ENCODE measurements around the gene PTBP1.
"Not testable (repeated sequence)": the region's sequence is repeated elsewhere in the genome, so short reads cannot be mapped to it uniquely, and the experiment has no call there.

PTBP1 gene

GRCh38 chr19:843836-844545 lies 46.7 kb downstream of the PTBP1 start:
- ChIA-PET POLR2A (no interaction called here), CTCF (no interaction called here)
- no peak for TF ChIP-seq CTCF (IDR thresholded peaks at IDR 0.05; ENCODE audit: insufficient read depth, low read length, missing control alignments)
- no peak overlapping the region for H3K4me3 ChIP-seq (ENCODE audit: low read depth, low read length)
- no peak for DNase-seq (ENCODE audit: low read depth, low spot score)

GRCh38 chr19:844546-844971 lies 47.3 kb downstream of the PTBP1 start:
- no peak for DNase-seq (ENCODE audit: low read depth, low spot score)
- POLR2A ChIA-PET = no interaction called here
- TF ChIP-seq CTCF (IDR thresholded peaks at IDR 0.05; ENCODE audit: insufficient read depth, low read length, missing control alignments) = no peak
- CTCF ChIA-PET = no interaction called here
- H3K4me3 ChIP-seq (ENCODE audit: low read depth, low read length) = no peak overlapping the region

GRCh38 chr19:845707-846521 lies 48.7 kb downstream of the PTBP1 start:
- POLR2A ChIA-PET = no interaction called here

GRCh38 chr19:848386-848921 lies 51.2 kb downstream of the PTBP1 start:
- no peak overlapping the region for H3K4me3 ChIP-seq (ENCODE audit: low read depth, low read length)
- DNase-seq (ENCODE audit: low read depth, low spot score) = no peak
- ChIA-PET POLR2A (no interaction called here), CTCF (interaction anchor here (3.0 to 3.1 kb wide), 2 partner anchors 10 to 16 kb away, joined by 20 to 27 read pairs; partner anchors contain the start of gene CFD)
- TF ChIP-seq CTCF (IDR thresholded peaks at IDR 0.05; ENCODE audit: insufficient read depth, low read length, missing control alignments) = no peak

More at GRCh38 chr19:845707-846521, 48.7 kb downstream of the PTBP1 start:
- H3K4me3 ChIP-seq (ENCODE audit: low read depth, low read length) = no peak overlapping the region
- TF ChIP-seq CTCF (IDR thresholded peaks at IDR 0.05; ENCODE audit: insufficient read depth, low read length, missing control alignments) = no peak
- CTCF ChIA-PET = interaction anchor here (1.1 kb wide), 1 partner anchor 10 kb away, joined by 3 read pairs; no protein-coding TSS in a partner anchor
- no peak for DNase-seq (ENCODE audit: low read depth, low spot score)

- POLR2A ChIA-PET; DNase-seq (ENCODE audit: low read depth, low spot score): not testable (repeated sequence)
- CTCF ChIA-PET = interaction anchor here (1.0 to 3.1 kb wide), 4 partner anchors 9 to 74 kb away, joined by 3 to 27 read pairs (median 12); partner anchors contain the start of gene CFD
Observed at GRCh38 chr19:849195-849594, 51.9 kb downstream of the PTBP1 start.

GRCh38 chr19:850221-850978 lies 53.1 kb downstream of the PTBP1 start:
- DNase-seq (ENCODE audit: low read depth, low spot score) = peak; percentile 47
- ChIA-PET POLR2A (interaction anchor here (0.8 kb wide), 1 partner anchor 52 kb away, joined by 4 read pairs; no protein-coding TSS in a partner anchor), CTCF (interaction anchor here (0.8 to 3.1 kb wide), 7 partner anchors 8 to 73 kb away, joined by 3 to 27 read pairs (median 4); partner anchors contain the start of gene CFD)
- no peak overlapping the region; the same call in 1 of the 2 replicates for H3K4me3 ChIP-seq (ENCODE audit: low read depth, low read length)
- no peak for TF ChIP-seq CTCF (IDR thresholded peaks at IDR 0.05; ENCODE audit: insufficient read depth, low read length, missing control alignments)

More at GRCh38 chr19:849195-849594, 51.9 kb downstream of the PTBP1 start:
- H3K4me3 ChIP-seq (ENCODE audit: low read depth, low read length) = not testable (repeated sequence)
